ENCODE measurements around the gene PTCH1.

Gene PTCH1

GRCh38 chr9:95494416-95495371 lies 22.1 kb downstream of the PTCH1 start:
- TF ChIP-seq, protein P1, sequence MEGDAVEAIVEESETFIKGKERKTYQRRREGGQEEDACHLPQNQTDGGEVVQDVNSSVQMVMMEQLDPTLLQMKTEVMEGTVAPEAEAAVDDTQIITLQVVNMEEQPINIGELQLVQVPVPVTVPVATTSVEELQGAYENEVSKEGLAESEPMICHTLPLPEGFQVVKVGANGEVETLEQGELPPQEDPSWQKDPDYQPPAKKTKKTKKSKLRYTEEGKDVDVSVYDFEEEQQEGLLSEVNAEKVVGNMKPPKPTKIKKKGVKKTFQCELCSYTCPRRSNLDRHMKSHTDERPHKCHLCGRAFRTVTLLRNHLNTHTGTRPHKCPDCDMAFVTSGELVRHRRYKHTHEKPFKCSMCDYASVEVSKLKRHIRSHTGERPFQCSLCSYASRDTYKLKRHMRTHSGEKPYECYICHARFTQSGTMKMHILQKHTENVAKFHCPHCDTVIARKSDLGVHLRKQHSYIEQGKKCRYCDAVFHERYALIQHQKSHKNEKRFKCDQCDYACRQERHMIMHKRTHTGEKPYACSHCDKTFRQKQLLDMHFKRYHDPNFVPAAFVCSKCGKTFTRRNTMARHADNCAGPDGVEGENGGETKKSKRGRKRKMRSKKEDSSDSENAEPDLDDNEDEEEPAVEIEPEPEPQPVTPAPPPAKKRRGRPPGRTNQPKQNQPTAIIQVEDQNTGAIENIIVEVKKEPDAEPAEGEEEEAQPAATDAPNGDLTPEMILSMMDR (IDR thresholded peaks at IDR 0.05) = no peak
- H3K4me3 Mint-ChIP-seq = peak overlapping the region; percentile 71
- peaks cover 93% of the 10 kb centered on the region for H3K4me1 Mint-ChIP-seq
- H3K27ac Mint-ChIP-seq = peak overlapping the region; percentile 90
- peak; percentile 49 for DNase-seq
- no peaks in the 10 kb centered on the region for H3K36me3 Mint-ChIP-seq (ENCODE audit: low read depth)
- no peaks in the 10 kb centered on the region for H3K9me3 Mint-ChIP-seq
- H3K27me3 Mint-ChIP-seq (ENCODE audit: low read depth, poor library complexity) = peaks cover 4% of the 10 kb centered on the region

- no peaks in the 10 kb centered on the region for H3K9me3 Mint-ChIP-seq
- H3K36me3 Mint-ChIP-seq (ENCODE audit: low read depth) = no peaks in the 10 kb centered on the region
- no peak overlapping the region for H3K27ac Mint-ChIP-seq
- peaks cover 4% of the 10 kb centered on the region for H3K27me3 Mint-ChIP-seq (ENCODE audit: low read depth, poor library complexity)
- H3K4me1 Mint-ChIP-seq = peaks cover 91% of the 10 kb centered on the region
- DNase-seq = no peak
- TF ChIP-seq, protein P1 (IDR thresholded peaks at IDR 0.05) = no peak
- H3K4me3 Mint-ChIP-seq = peak overlapping the region; percentile 71
Observed at GRCh38 chr9:95494022-95494415, 22.8 kb downstream of the PTCH1 start.

DNA sequence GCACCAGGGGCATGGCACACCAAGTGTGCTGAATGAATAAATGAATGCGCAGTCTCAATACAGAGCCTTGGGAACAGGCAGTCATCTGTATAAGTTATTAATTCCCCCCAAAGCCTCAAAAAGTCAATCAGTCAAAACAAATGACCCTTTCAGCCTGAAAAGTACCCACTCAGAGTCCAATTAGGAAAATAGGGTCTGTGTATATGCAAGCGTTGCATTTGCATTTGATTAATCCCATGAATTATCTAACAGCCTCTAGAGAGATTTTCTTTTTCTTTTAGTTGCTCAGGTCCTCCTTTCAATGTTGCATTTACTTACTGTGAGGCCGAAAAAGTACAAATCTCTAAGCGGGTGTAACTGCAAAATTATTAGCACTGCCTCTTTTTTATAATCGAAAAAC lies 23.4 kb downstream of the PTCH1 start:
- H3K27ac Mint-ChIP-seq = no peak overlapping the region
- H3K9me3 Mint-ChIP-seq = no peaks in the 10 kb centered on the region
- no peaks in the 10 kb centered on the region for H3K36me3 Mint-ChIP-seq (ENCODE audit: low read depth)
- no peak overlapping the region for H3K4me3 Mint-ChIP-seq
- H3K4me1 Mint-ChIP-seq = peaks cover 91% of the 10 kb centered on the region
- TF ChIP-seq, protein P1 (IDR thresholded peaks at IDR 0.05) = no peak
- peaks cover 4% of the 10 kb centered on the region for H3K27me3 Mint-ChIP-seq (ENCODE audit: low read depth, poor library complexity)
- no peak for DNase-seq

GRCh38 chr9:95491543-95492320 lies 25.0 kb downstream of the PTCH1 start:
- DNase-seq = no peak
- H3K36me3 Mint-ChIP-seq (ENCODE audit: low read depth) = peaks cover 8% of the 10 kb centered on the region
- H3K4me1 Mint-ChIP-seq = peaks cover 90% of the 10 kb centered on the region
- no peaks in the 10 kb centered on the region for H3K9me3 Mint-ChIP-seq
- TF ChIP-seq, protein P1 (IDR thresholded peaks at IDR 0.05) = no peak
- H3K4me3 Mint-ChIP-seq = no peak overlapping the region
- H3K27ac Mint-ChIP-seq = peak overlapping the region; percentile 49
- peaks cover 4% of the 10 kb centered on the region for H3K27me3 Mint-ChIP-seq (ENCODE audit: low read depth, poor library complexity)

DNA sequence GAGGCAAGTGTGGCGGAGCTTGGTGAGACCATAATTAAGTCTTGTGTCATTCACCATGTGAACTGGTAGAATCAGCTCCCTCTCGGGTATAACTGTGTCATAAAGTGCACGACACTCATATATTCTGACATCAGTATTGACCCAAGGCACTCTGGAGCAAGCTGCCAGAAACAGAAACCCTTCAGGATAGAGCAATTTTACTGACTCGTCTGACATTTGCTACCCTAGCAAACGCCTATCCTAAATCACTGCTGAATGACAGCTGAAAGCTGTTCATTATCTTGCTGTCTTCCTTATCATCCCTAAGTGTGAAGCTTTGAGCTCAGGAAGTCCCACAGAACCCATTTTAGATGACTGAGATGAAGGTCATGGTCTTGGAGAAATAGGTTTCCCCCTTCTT lies 27.8 kb downstream of the PTCH1 start:
- Mint-ChIP-seq H3K27me3 (ENCODE audit: low read depth, poor library complexity) (peaks cover 4% of the 10 kb centered on the region), H3K9me3 (no peaks in the 10 kb centered on the region), H3K4me3 (no peak overlapping the region), H3K36me3 (ENCODE audit: low read depth) (peaks cover 8% of the 10 kb centered on the region), H3K27ac (peak overlapping the region; percentile 25), H3K4me1 (peaks cover 88% of the 10 kb centered on the region)
- no peak for DNase-seq
- TF ChIP-seq, protein P1 (IDR thresholded peaks at IDR 0.05) = no peak

Measured in nephron progenitor cell (in vitro differentiated cells).